Peyer's patch (tissue), 4 donors: Measurements from ENCODE around the gene CHAT.

ENCODE experiments used
- CTCF ChIP-seq, 6 experiments: fragments of 450-650 bp in 4 of 6; fragments of 200-600 bp in 2 of 6; sonication (generic) in 1 of 6; IDR thresholded peaks; one replicate each; pipeline ENCODE4 v1.5.1; 2017 to 2019; ENCODE audit warnings: antibody characterized with exemption in 6 of 6, mild to moderate bottlenecking in 3 of 6, moderate library complexity in 1 of 6
- POLR2A ChIP-seq, 2 donors: fragments of 450-650 bp; IDR thresholded peaks; one replicate each; pipeline ENCODE4 v1.5.1; 2017; ENCODE audit warnings: antibody characterized with exemption in 2 of 2, mild to moderate bottlenecking in 2 of 2, moderate library complexity in 2 of 2

GRCh38 chr10:49608166-49609005, 5.5 kb upstream of the CHAT start:
- no peak for TF ChIP-seq CTCF (IDR thresholded peaks at IDR 0.05)
- no peak for TF ChIP-seq POLR2A (IDR thresholded peaks at IDR 0.05)
